HCT116 (cell line): ENCODE measurements around the gene SLC35A4. TPM values are rescaled to one million over a fixed set of nuclear protein-coding genes. Genes with fewer than 3 reads are reported as not detected.
A peak's percentile ranks its signal among the peaks of the same experiment; 100 is the strongest.

Source experiments
- ATAC-seq: fragments of 200-7000 bp; cut with Tn5 transposase; 2 replicates; pipeline ENCODE4 v1.9.1; 2020; ENCODE audit warnings: mild to moderate bottlenecking, moderate library complexity
- BruUV-seq: library from RNA; stranded (reverse); fragments of 400-500 nt; replicated peaks from 2 replicates; lab custom pipeline; 2021; lab: Mats Ljungman, UMichigan
- CTCF ChIA-PET: fragments of 300-600 bp; sonication (Branson Sonifier 250); formaldehyde crosslinking; loops from one replicate; lab custom pipeline; 2021; ENCODE audit warnings: antibody characterized with exemption; lab: Charles Lee
- POLR2A ChIA-PET: fragments of 300-600, 350-600 bp; sonication (Branson Sonifier 250); formaldehyde crosslinking; loops from one replicate; lab custom pipeline; 2021; ENCODE audit warnings: antibody characterized with exemption; lab: Charles Lee
- RAD21 ChIA-PET, 2 experiments: fragments of 300-600 bp; sonication (Branson Sonifier 250); formaldehyde crosslinking; loops; one replicate each; lab custom pipeline; 2023; ENCODE audit warnings: low total read pairs in 2 of 2; ENCODE audit not compliant: uncharacterized antibody in 2 of 2, unreplicated experiment in 2 of 2, low non-redundant PET in 1 of 2; lab: Charles Lee
- DNase-seq: peaks from one replicate; pipeline ENCODE4 v3.0.0-alpha.2; 2010; ENCODE audit warnings: low read depth, low spot score
- H2AFZ ChIP-seq: fragments of 200-600 bp; shearing (Covaris generic), sonication (generic); 2 replicates; pipeline ENCODE4 v1.6.1; 2017; ENCODE audit warnings: low read depth, mixed run types, mixed read lengths, antibody characterized with exemption, low read length; ENCODE audit not compliant: poor library complexity, severe bottlenecking
- H3K27ac ChIP-seq: 2 replicates; pipeline ENCODE4 v1.5.1; 2012; ENCODE audit warnings: low read depth, low read length
- H3K27me3 ChIP-seq: fragments of 200-600 bp; sonication (generic); 2 replicates; pipeline ENCODE4 v1.6.1; 2016; ENCODE audit warnings: mixed run types, low read length, mixed read lengths; ENCODE audit not compliant: insufficient read depth
- H3K36me3 ChIP-seq, 2 experiments: fragments of 200-500 bp in 1 of 2; fragments of 200-600 bp in 1 of 2; sonication (Bioruptor generic) in 1 of 2; sonication (generic) in 1 of 2; 2 replicates each; pipeline versions ENCODE4 v1.5.1 to v1.6.1; 2014 to 2016; ENCODE audit warnings: low read length in 2 of 2, inconsistent platforms in 1 of 2, mixed read lengths in 1 of 2, mixed run types in 1 of 2; ENCODE audit not compliant: insufficient read depth in 2 of 2, control insufficient read depth in 1 of 2
- H3K4me1 ChIP-seq, 2 experiments: fragments of 200-600 bp in 1 of 2; sonication (generic) in 1 of 2; 2 replicates each; pipeline versions ENCODE4 v1.5.1 to v1.6.1; 2012 to 2017; ENCODE audit warnings: low read length in 2 of 2, inconsistent platforms in 1 of 2, mild to moderate bottlenecking in 1 of 2, mixed read lengths in 1 of 2, mixed run types in 1 of 2, moderate library complexity in 1 of 2; ENCODE audit not compliant: insufficient read depth in 2 of 2, control insufficient read depth in 1 of 2
- H3K4me2 ChIP-seq: fragments of 200-600 bp; sonication (generic); 2 replicates; pipeline ENCODE4 v1.6.1; 2017; ENCODE audit warnings: mixed run types, low read length, mixed read lengths
- H3K4me3 ChIP-seq, 2 experiments: fragments of 200-600 bp in 1 of 2; sonication (generic) in 1 of 2; replicated peaks in 1 of 2; 2 replicates each; pipeline ENCODE4 v1.5.1; 2011 to 2016; ENCODE audit warnings: low read length in 2 of 2, control low read depth in 1 of 2, low read depth in 1 of 2, mild to moderate bottlenecking in 1 of 2, mixed read lengths in 1 of 2, mixed run types in 1 of 2
- H3K79me2 ChIP-seq: fragments of 200-600 bp; sonication (generic); 2 replicates; pipeline ENCODE4 v1.6.1; 2017; ENCODE audit warnings: mild to moderate bottlenecking, mixed run types, low read length, moderate library complexity, mixed read lengths; ENCODE audit not compliant: insufficient read depth
- H3K9ac ChIP-seq: fragments of 200-600 bp; sonication (generic); 2 replicates; pipeline ENCODE4 v1.6.1; 2016; ENCODE audit warnings: low read length, mixed read lengths
- H3K9me2 ChIP-seq: fragments of 200-600 bp; sonication (generic), shearing (Covaris generic); 2 replicates; pipeline ENCODE4 v1.6.1; 2017; ENCODE audit warnings: mixed run types, mild to moderate bottlenecking, moderate library complexity; ENCODE audit not compliant: insufficient read depth
- H3K9me3 ChIP-seq, 2 experiments: fragments of 200-500 bp in 1 of 2; fragments of 200-600 bp in 1 of 2; sonication (Bioruptor generic) in 1 of 2; sonication (generic) in 1 of 2; 2 replicates each; pipeline ENCODE4 v1.6.1; 2014 to 2017; ENCODE audit warnings: low read length in 2 of 2, mixed read lengths in 2 of 2, inconsistent platforms in 1 of 2, low read depth in 1 of 2, mild to moderate bottlenecking in 1 of 2, mixed run types in 1 of 2, moderate library complexity in 1 of 2; ENCODE audit not compliant: control insufficient read depth in 1 of 2, insufficient read depth in 1 of 2
- H4K20me1 ChIP-seq: fragments of 200-600 bp; sonication (generic), shearing (Covaris generic); 2 replicates; pipeline ENCODE4 v1.6.1; 2017; ENCODE audit warnings: mixed run types, mild to moderate bottlenecking, moderate library complexity; ENCODE audit not compliant: insufficient read depth
- POLR2AphosphoS5 ChIP-seq: IDR thresholded peaks from 2 replicates; pipeline ENCODE4 v1.6.1; 2011; ENCODE audit warnings: mild to moderate bottlenecking, low read depth, low read length, moderate library complexity
- SIN3A ChIP-seq: IDR thresholded peaks from 2 replicates; pipeline ENCODE4 v1.6.1; 2012; ENCODE audit warnings: low read depth
- intact Hi-C: fragments of 100-400 bp; cut with micrococcal nuclease; formaldehyde crosslinking; loops from 2 replicates; pipeline ENCODE4 v1.10.0; 2022
- total RNA-seq: library from RNA; stranded (reverse); gene quantifications from one replicate; pipeline ENCODE4 v1.2.1, GENCODE V29; 2021; ENCODE audit not compliant: unreplicated experiment
- TF ChIP-seq, protein P1 (sequence below), 3 experiments: fragments of 200-600 bp in 1 of 3; sonication (generic) in 1 of 3; IDR thresholded peaks in 2 of 3; conservative IDR thresholded peaks in 1 of 3; 2 replicates each; pipeline ENCODE4 v1.5.1; 2012 to 2017; ENCODE audit warnings: low read depth in 2 of 3, low read length in 2 of 3, antibody characterized with exemption in 1 of 3, borderline replicate concordance in 1 of 3, control low read depth in 1 of 3, mild to moderate bottlenecking in 1 of 3, mixed read lengths in 1 of 3, mixed run types in 1 of 3, moderate library complexity in 1 of 3; ENCODE audit not compliant: insufficient read depth in 1 of 3

Gene SLC35A4
- total RNA-seq, 1 experiment from 2014 or later = 37.5 TPM

DNA sequence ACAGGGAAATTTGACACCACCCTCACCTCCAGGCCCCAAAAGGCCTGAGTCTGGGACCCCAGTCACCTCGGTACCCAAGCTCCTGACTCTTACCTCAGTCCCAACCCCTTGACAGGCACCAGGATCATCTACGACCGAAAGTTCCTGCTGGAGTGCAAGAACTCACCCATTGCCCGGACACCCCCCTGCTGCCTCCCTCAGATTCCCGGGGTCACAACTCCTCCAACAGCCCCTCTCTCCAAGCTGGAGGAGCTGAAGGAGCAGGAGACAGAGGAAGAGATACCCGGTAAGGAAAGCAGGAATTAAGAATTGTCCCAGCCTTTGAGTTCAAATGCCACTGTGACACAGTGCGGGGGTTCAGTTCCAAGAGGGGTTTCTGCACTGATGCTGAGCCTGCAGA is 15.8 kb upstream of the SLC35A4 start:
- H3K9me2 ChIP-seq = no peaks in the 10 kb centered on the region
- no TSS peak for BruUV-seq
- H3K4me3 ChIP-seq = no peak overlapping the region
- H3K4me2 ChIP-seq = no peak overlapping the region
- DNase-seq = no peak
- no peak for ATAC-seq
- H3K9ac ChIP-seq = no peak overlapping the region
- POLR2A ChIA-PET = no interaction called here
- 0 out of 2 replicates have a peak overlapping the region, but pooled peaks have one; percentile 4 for H3K27ac ChIP-seq
- H2AFZ ChIP-seq = no peak overlapping the region
- H4K20me1 ChIP-seq = no peaks in the 10 kb centered on the region; the same call in 1 of the 2 replicates
- RAD21 ChIA-PET = no interaction called here
- peaks cover 2 to 28% of the 10 kb centered on the region in 2 experiments; a peak in 3 of 4 replicates for H3K4me1 ChIP-seq
- CTCF ChIA-PET = no interaction called here
- no peaks in the 10 kb centered on the region for H3K27me3 ChIP-seq
- intact Hi-C loops = no loop called here
- peaks cover 12 to 35% of the 10 kb centered on the region in 2 experiments; a peak in 3 of 4 replicates for H3K36me3 ChIP-seq
- H3K9me3 ChIP-seq = no peaks in the 10 kb centered on the region
- TF ChIP-seq, protein P1, sequence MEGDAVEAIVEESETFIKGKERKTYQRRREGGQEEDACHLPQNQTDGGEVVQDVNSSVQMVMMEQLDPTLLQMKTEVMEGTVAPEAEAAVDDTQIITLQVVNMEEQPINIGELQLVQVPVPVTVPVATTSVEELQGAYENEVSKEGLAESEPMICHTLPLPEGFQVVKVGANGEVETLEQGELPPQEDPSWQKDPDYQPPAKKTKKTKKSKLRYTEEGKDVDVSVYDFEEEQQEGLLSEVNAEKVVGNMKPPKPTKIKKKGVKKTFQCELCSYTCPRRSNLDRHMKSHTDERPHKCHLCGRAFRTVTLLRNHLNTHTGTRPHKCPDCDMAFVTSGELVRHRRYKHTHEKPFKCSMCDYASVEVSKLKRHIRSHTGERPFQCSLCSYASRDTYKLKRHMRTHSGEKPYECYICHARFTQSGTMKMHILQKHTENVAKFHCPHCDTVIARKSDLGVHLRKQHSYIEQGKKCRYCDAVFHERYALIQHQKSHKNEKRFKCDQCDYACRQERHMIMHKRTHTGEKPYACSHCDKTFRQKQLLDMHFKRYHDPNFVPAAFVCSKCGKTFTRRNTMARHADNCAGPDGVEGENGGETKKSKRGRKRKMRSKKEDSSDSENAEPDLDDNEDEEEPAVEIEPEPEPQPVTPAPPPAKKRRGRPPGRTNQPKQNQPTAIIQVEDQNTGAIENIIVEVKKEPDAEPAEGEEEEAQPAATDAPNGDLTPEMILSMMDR (IDR thresholded peaks at IDR 0.05 in 2 of 3, conservative IDR thresholded peaks at IDR 0.05 in 1 of 3; ENCODE audit: borderline replicate concordance in 1 of 3, insufficient read depth in 1 of 3, low read depth in 2 of 3, low read length in 2 of 3) = no peak
- TF ChIP-seq POLR2AphosphoS5 = peak; percentile 18; the same call in 1 of the 2 replicates
- peaks cover 34% of the 10 kb centered on the region for H3K79me2 ChIP-seq

DNA sequence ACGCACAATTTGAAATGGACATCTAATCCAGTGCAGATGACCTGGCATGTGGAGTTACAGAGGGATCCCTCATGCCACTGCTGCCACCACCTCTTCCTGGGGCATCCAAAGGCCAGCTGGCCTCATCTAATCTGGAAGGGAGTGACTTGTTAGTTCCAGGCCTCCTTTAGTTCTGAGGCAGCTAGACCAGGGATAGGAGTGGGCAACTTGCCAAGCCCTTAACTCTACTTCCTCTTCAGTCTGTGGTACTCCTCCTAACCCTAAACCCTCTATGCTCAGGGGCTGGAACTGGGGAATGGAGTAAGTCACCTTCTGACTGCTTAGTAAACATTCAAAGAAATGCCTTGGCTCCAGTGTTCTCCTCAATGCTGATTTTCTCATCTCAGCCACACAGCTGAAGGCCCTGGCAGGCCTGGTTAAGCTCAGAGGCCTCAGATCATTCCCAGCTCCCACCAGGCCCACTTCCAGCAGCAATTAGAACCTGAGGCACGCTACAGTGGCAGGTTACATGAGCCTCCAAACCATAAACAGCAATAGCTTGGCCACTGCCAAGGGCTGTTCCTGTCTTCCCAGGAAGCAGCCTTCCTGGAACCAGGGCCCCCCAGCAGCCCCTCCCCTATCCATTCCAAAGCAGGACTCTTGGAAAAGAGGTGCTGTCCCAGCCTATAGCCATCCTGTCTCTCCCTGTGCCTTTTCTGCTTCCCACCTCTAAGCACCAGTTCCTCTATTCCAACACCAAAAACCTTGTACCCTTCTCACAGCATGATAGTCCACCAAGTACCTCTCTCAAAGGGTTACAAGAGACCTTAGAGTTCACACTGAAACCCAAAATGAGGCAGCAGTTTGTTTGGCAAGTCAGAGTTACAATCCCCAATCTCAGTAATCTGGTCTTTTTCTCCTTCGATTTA is 15.1 kb upstream of the SLC35A4 start:
- Histone ChIP-seq H2AFZ (no peak overlapping the region), H3K36me3 (peaks cover 12 to 35% of the 10 kb centered on the region in 2 experiments; a peak in 3 of 4 replicates), H3K9me3 (no peaks in the 10 kb centered on the region), H3K79me2 (peaks cover 41% of the 10 kb centered on the region), H3K4me2 (no peak overlapping the region), H3K9ac (no peak overlapping the region), H3K27me3 (no peaks in the 10 kb centered on the region), H3K4me1 (peaks cover 2 to 34% of the 10 kb centered on the region in 2 experiments; a peak in 3 of 4 replicates), H4K20me1 (no peaks in the 10 kb centered on the region; the same call in 1 of the 2 replicates), H3K27ac (peak overlapping the region; percentile 4; the same call in 1 of the 2 replicates), H3K4me3 (no peak overlapping the region), H3K9me2 (no peaks in the 10 kb centered on the region)
- ATAC-seq = no peak
- ChIA-PET CTCF (no interaction called here), POLR2A (no interaction called here), RAD21 (no interaction called here)
- DNase-seq = no peak
- TF ChIP-seq POLR2AphosphoS5 = peak; percentile 4; the same call in 1 of the 2 replicates
- no peak for TF ChIP-seq SIN3A
- intact Hi-C loops = no loop called here
- BruUV-seq = no TSS peak
